Endothelial cell of umbilical vein (primary cell): ENCODE results near the gene CAMKMT. TPM values are rescaled to one million over a fixed set of nuclear protein-coding genes. Genes with fewer than 3 reads are reported as not detected.

Experiments used
- BruUV-seq: library from RNA; stranded (reverse); fragments of 400-500 nt; replicated peaks from 2 replicates; lab custom pipeline; 2021; lab: Mats Ljungman, UMichigan
- CTCF ChIA-PET: fragments of 300-600, 350-600 bp; sonication (Branson Sonifier 250); formaldehyde crosslinking; loops from one replicate; lab custom pipeline; 2021; ENCODE audit warnings: antibody characterized with exemption, inconsistent platforms; lab: Charles Lee
- POLR2A ChIA-PET: fragments of 300-600, 350-600 bp; sonication (Branson Sonifier 250); formaldehyde crosslinking; loops from one replicate; lab custom pipeline; 2021; ENCODE audit warnings: antibody characterized with exemption, inconsistent platforms; lab: Charles Lee
- DNase-seq: peaks from one replicate; pipeline ENCODE4 v3.0.0-alpha.2; 2011; ENCODE audit warnings: low read depth, low spot score
- FAIRE-seq: peaks from 2 replicates; lab custom pipeline; 2011; peaks lifted over from hg19 to GRCh38; lab: Jason Lieb, UNC
- H2AFZ ChIP-seq: 2 replicates; pipeline ENCODE4 v1.6.0; 2012; ENCODE audit warnings: low read depth, low read length, control low read depth, inconsistent platforms
- H3K27ac ChIP-seq: 2 replicates; pipeline ENCODE4 v1.5.1; 2011; ENCODE audit warnings: low read depth, mild to moderate bottlenecking, control low read depth, low read length, moderate library complexity; ENCODE audit not compliant: insufficient read depth
- H3K27me3 ChIP-seq, 2 experiments: 2 replicates each; pipeline versions ENCODE4 v1.6.0 to v1.6.1; 2011; ENCODE audit warnings: low read length in 2 of 2, mixed read lengths in 1 of 2; ENCODE audit not compliant: control insufficient read depth in 2 of 2, insufficient read depth in 2 of 2
- H3K36me3 ChIP-seq, 2 experiments: 2 replicates in 1 of 2; 3 replicates in 1 of 2; pipeline ENCODE4 v1.5.1; 2011; ENCODE audit warnings: low read length in 2 of 2, mild to moderate bottlenecking in 1 of 2, moderate library complexity in 1 of 2; ENCODE audit not compliant: control insufficient read depth in 2 of 2, insufficient read depth in 2 of 2; ENCODE audit errors: extremely low read depth in 1 of 2
- H3K4me1 ChIP-seq: 3 replicates; pipeline ENCODE4 v1.5.1; 2011; ENCODE audit warnings: mild to moderate bottlenecking, low read length; ENCODE audit not compliant: control insufficient read depth, insufficient read depth; ENCODE audit errors: extremely low read depth
- H3K4me2 ChIP-seq: 2 replicates; pipeline ENCODE4 v1.6.1; 2011; ENCODE audit warnings: low read length, control low read depth, mixed read lengths; ENCODE audit not compliant: insufficient read depth
- H3K4me3 ChIP-seq, 3 experiments: fragments of 200-600 bp in 1 of 3; sonication (generic), shearing (Covaris generic) in 1 of 3; replicated peaks in 1 of 3; 2 replicates each; pipeline ENCODE4 v1.5.1; 2011 to 2016; ENCODE audit warnings: control low read depth in 3 of 3, low read length in 3 of 3, mild to moderate bottlenecking in 2 of 3, inconsistent platforms in 1 of 3, low read depth in 1 of 3, moderate library complexity in 1 of 3; ENCODE audit not compliant: insufficient read depth in 1 of 3
- H3K79me2 ChIP-seq: 2 replicates; pipeline ENCODE4 v1.6.0; 2012; ENCODE audit warnings: low read length, inconsistent platforms; ENCODE audit not compliant: control insufficient read depth, insufficient read depth
- H3K9ac ChIP-seq: replicated peaks from 2 replicates; pipeline ENCODE3; 2011; ENCODE audit warnings: low read length, control low read depth; ENCODE audit not compliant: insufficient read depth; ENCODE audit errors: extremely low read depth
- H3K9me1 ChIP-seq: replicated peaks from 3 replicates; pipeline ENCODE4 v1.6.0; 2011; ENCODE audit warnings: mild to moderate bottlenecking, low read length; ENCODE audit not compliant: control insufficient read depth, insufficient read depth; ENCODE audit errors: extremely low read depth
- H3K9me3 ChIP-seq: replicated peaks from 2 replicates; pipeline ENCODE4 v1.5.1; 2012; ENCODE audit warnings: low read length, inconsistent platforms; ENCODE audit not compliant: control insufficient read depth, insufficient read depth
- H4K20me1 ChIP-seq: replicated peaks from 2 replicates; pipeline ENCODE3; 2011; ENCODE audit warnings: mild to moderate bottlenecking, low read length; ENCODE audit not compliant: control insufficient read depth, insufficient read depth; ENCODE audit errors: extremely low read depth
- CTCF ChIP-seq, 2 donors: IDR thresholded peaks; 1 replicate in 1 of 2; 2 replicates in 1 of 2; pipeline ENCODE4 v1.5.1; 2011; ENCODE audit warnings: low read length in 2 of 2, mild to moderate bottlenecking in 2 of 2, moderate library complexity in 2 of 2, control low read depth in 1 of 2, inconsistent platforms in 1 of 2, low read depth in 1 of 2; ENCODE audit not compliant: insufficient read depth in 1 of 2; ENCODE audit errors: extremely low read depth in 1 of 2
- EZH2 ChIP-seq: IDR thresholded peaks from 2 replicates; pipeline ENCODE4 v1.6.1; 2012; ENCODE audit warnings: borderline replicate concordance, low read depth, mild to moderate bottlenecking, moderate library complexity, low read length, inconsistent platforms; ENCODE audit not compliant: severe bottlenecking
- FOS ChIP-seq: IDR thresholded peaks from 2 replicates; pipeline ENCODE4 v1.6.1; 2011; ENCODE audit warnings: mild to moderate bottlenecking, low read length, moderate library complexity, borderline replicate concordance; ENCODE audit not compliant: insufficient read depth
- GATA2 ChIP-seq: IDR thresholded peaks from 2 replicates; pipeline ENCODE4 v1.7.0; 2011; ENCODE audit warnings: low read depth, mild to moderate bottlenecking, moderate library complexity, mixed read lengths, low read length; ENCODE audit not compliant: insufficient read length, insufficient read depth
- JUN ChIP-seq: IDR thresholded peaks from 2 replicates; pipeline ENCODE4 v1.6.1; 2011; ENCODE audit warnings: borderline replicate concordance, low read depth; ENCODE audit not compliant: insufficient read length, insufficient read depth
- MAX ChIP-seq: IDR thresholded peaks from 2 replicates; pipeline ENCODE4 v1.6.1; 2011; ENCODE audit not compliant: insufficient read depth, insufficient read length
- MYC ChIP-seq: IDR thresholded peaks from one replicate; pipeline ENCODE4 v1.6.1; 2011; ENCODE audit warnings: mild to moderate bottlenecking, low read depth, low read length
- POLR2A ChIP-seq: IDR thresholded peaks from 2 replicates; pipeline ENCODE4 v1.6.1; 2012; ENCODE audit warnings: low read depth, mild to moderate bottlenecking, control low read depth, low read length
- POLR2AphosphoS5 ChIP-seq: IDR thresholded peaks from 2 replicates; pipeline ENCODE4 v1.6.1; 2012; ENCODE audit warnings: low read depth, mild to moderate bottlenecking, control low read depth, low read length, moderate library complexity; ENCODE audit not compliant: insufficient read depth
- dilution Hi-C: fragments of 300-500 bp; cut with MboI; formaldehyde crosslinking; loops from one replicate; pipeline ENCODE4 v1.15.0; 2019; ENCODE audit warnings: low sequenced_read_pairs; ENCODE audit not compliant: extremely low pct_ligation_motif_present
- intact Hi-C: fragments of 100-400 bp; cut with micrococcal nuclease; formaldehyde crosslinking; loops from one replicate; pipeline ENCODE4 v1.10.0; 2022
- polyA plus RNA-seq, 4 experiments: library from polyadenylated mRNA; depleted of rRNA in 3 of 4; stranded (reverse) in 3 of 4; unstranded in 1 of 4; fragments of >200 nt; gene quantifications; 2 replicates each; pipeline versions ENCODE4 v1.2.1 to v1.2.3, GENCODE V29; 2011 to 2012; ENCODE audit warnings: missing spikeins in 1 of 4
- total RNA-seq: library from RNA; stranded (reverse); gene quantifications from 2 replicates; pipeline ENCODE4 v1.2.3, GENCODE V29; 2021

CAMKMT gene
- total and polyA plus RNA-seq, 2 donors (not counting 3 experiments of a cell fraction or from before 2014, with no cell fraction given), result 4.1 to 10.7 TPM

DNA sequence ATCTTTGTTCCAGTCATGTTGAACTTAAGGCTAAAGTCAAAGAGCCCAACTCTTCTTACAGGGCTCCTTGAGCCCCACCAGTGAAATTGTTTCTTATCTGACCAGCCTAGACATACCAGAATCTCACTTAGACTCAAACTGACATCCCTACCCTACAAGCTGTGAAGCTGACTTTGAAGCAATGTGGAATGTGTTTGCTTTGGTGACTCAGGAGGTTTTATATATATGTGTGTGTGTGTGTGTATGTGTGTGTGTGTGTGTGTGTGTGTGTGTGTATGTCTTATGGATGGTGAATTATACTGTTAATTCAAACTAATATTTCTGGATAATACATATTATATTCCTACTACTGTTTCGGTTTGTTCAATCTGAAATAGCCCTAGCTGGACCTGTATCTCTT is 67.3 kb downstream of the CAMKMT start:
- dilution Hi-C loops (no loop called here), intact Hi-C loops (no loop called here)
- DNase-seq, result no peak
- Histone ChIP-seq H3K79me2 (no peaks in the 10 kb centered on the region), H3K9ac (no peak overlapping the region), H3K9me1 (no peaks in the 10 kb centered on the region), H3K9me3 (no peaks in the 10 kb centered on the region), H3K4me3 (no peak overlapping the region), H2AFZ (no peak overlapping the region), H3K36me3 (no peaks in the 10 kb centered on the region), H3K4me2 (no peak overlapping the region), H3K27me3 (no peaks in the 10 kb centered on the region), H4K20me1 (no peaks in the 10 kb centered on the region), H3K27ac (no peak overlapping the region), H3K4me1 (no peaks in the 10 kb centered on the region)
- TF ChIP-seq MYC, result no peak
- TF ChIP-seq POLR2A, result no peak
- TF ChIP-seq CTCF (IDR thresholded peaks at IDR 0.05; ENCODE audit: extremely low read depth in 1 of 2, insufficient read depth in 1 of 2, low read depth in 1 of 2, low read length in 2 of 2), result no peak
- no peak for TF ChIP-seq EZH2
- TF ChIP-seq GATA2, result no peak
- no peak for TF ChIP-seq MAX
- TF ChIP-seq JUN, result no peak
- TF ChIP-seq FOS, result no peak
- TF ChIP-seq POLR2AphosphoS5, result no peak
- no peak for FAIRE-seq
- CTCF ChIA-PET, result interaction anchor here (1.1 to 3.0 kb wide), 3 partner anchors 9 to 50 kb away, joined by 3 to 14 read pairs (median 12); no protein-coding TSS in a partner anchor
- no TSS peak for BruUV-seq
- POLR2A ChIA-PET, result interaction anchor here (0.7 kb wide), 1 partner anchor 481 kb away, joined by 6 read pairs; no protein-coding TSS in a partner anchor
